ENCODE results near the gene GFPT2.

Gene GFPT2

DNA sequence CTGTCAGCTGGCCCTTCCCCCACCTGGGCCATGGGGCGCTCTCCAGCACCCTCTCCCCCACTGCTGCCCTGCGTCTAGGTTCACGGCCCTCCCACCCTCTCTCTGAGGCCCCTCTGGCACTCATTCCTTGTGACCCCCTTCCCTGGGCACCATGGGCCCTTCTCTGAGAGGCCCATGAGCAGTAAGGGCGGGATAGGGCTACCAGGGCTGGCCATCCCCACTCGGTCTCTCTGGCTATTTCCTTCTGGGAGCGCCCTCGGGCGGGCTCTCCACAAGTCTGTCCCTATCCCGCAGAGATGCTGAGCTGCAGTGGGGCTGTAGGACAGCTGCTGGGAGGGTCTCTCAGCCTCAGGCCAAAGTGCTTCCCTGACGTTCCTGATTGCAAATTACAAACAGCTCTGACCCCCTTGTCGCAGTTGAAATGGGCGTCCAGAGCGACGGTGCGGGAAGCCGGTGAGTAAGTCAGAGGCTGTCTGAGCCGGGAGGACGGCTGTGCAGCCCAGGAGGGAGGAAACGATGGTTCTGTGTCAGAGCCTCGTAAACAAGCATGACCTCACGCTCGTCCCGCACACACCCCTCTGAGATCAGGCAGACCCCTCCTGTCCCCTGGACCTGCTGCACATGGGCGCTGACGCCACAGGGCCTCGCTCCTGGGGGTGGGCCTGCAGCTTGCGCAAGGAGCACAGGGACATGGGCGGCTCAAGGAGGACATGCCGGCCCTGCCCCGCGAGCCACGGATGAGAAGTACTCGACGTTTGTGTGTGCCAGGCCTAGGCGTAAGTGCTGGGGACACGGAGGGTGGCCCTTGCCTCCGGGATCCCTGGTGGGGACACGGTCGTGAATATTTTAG lies 36.3 kb upstream of the GFPT2 start:
- WGBS (ENCODE audit: extremely low coverage, insufficient coverage, low lambda C conversion rate), result no CpG with 5 or more reads among the region's 39 CpGs
- Histone ChIP-seq H3K4ac (ENCODE audit: low read depth, low read length) (no peak overlapping the region), H3K4me3 (ENCODE audit: low read length) (no peak overlapping the region), H3K23ac (ENCODE audit: low read length) (no peak overlapping the region), H3K4me1 (ENCODE audit: control insufficient read depth, low read depth, low read length) (no peaks in the 10 kb centered on the region), H3K79me2 (ENCODE audit: control insufficient read depth, insufficient read depth, low read length) (no peaks in the 10 kb centered on the region), H2BK5ac (ENCODE audit: low read length) (no peak overlapping the region), H4K8ac (ENCODE audit: low read depth, low read length) (no peak overlapping the region), H3K4me2 (ENCODE audit: low read length) (no peak overlapping the region), H3K79me1 (ENCODE audit: low read length) (no peaks in the 10 kb centered on the region), H3K56ac (ENCODE audit: low read length) (peak overlapping the region; percentile 70), H3K27me3 (ENCODE audit: insufficient read depth, low read length, poor library complexity) (no peaks in the 10 kb centered on the region), H4K5ac (ENCODE audit: low read length) (no peak overlapping the region), H2AK5ac (ENCODE audit: low read length) (no peak overlapping the region), H2BK15ac (replicated peaks; ENCODE audit: low read depth) (no peak overlapping the region), H2BK120ac (ENCODE audit: low read depth, low read length) (no peak overlapping the region), H3K18ac (ENCODE audit: low read length) (no peak overlapping the region), H3K9ac (ENCODE audit: low read length) (no peak overlapping the region), H3K36me3 (ENCODE audit: control insufficient read depth, insufficient read depth, low read length) (no peaks in the 10 kb centered on the region), H3K27ac (ENCODE audit: low read depth, low read length) (no peak overlapping the region)
- DNase-seq, result no peak

DNA sequence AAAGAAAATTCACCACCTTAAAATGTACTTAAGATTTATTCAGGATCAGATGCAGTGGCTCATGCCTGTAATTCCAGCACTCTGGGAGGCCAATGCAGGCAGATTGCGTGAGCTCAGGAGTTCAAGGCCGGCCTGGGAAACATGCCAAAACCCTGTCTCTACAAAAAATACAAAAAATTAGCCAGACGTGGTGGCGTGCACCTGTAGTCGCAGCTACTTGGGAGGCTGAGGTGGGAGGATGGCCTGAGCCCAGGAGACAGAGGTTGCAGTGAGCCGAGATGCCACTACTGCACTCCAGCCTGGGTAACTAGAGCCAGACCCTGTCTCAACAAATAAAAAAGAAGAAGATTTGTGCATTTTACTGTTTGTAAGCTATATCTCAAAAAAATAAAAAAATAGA lies 34.7 kb upstream of the GFPT2 start:
- Histone ChIP-seq H3K27ac (ENCODE audit: low read depth, low read length) (no peak overlapping the region), H3K23ac (ENCODE audit: low read length) (no peak overlapping the region), H4K8ac (ENCODE audit: low read depth, low read length) (no peak overlapping the region), H3K36me3 (ENCODE audit: control insufficient read depth, insufficient read depth, low read length) (no peaks in the 10 kb centered on the region), H3K79me2 (ENCODE audit: control insufficient read depth, insufficient read depth, low read length) (no peaks in the 10 kb centered on the region), H2BK15ac (replicated peaks; ENCODE audit: low read depth) (no peak overlapping the region), H2BK120ac (ENCODE audit: low read depth, low read length) (no peak overlapping the region), H3K9ac (ENCODE audit: low read length) (no peak overlapping the region), H2AK5ac (ENCODE audit: low read length) (no peak overlapping the region), H3K4me1 (ENCODE audit: control insufficient read depth, low read depth, low read length) (no peaks in the 10 kb centered on the region), H3K79me1 (ENCODE audit: low read length) (no peaks in the 10 kb centered on the region), H3K27me3 (ENCODE audit: insufficient read depth, low read length, poor library complexity) (no peaks in the 10 kb centered on the region), H3K56ac (ENCODE audit: low read length) (no peak overlapping the region), H3K4me2 (ENCODE audit: low read length) (no peak overlapping the region), H3K4me3 (ENCODE audit: low read length) (no peak overlapping the region), H3K4ac (ENCODE audit: low read depth, low read length) (no peak overlapping the region), H4K5ac (ENCODE audit: low read length) (no peak overlapping the region), H3K18ac (ENCODE audit: low read length) (no peak overlapping the region), H2BK5ac (ENCODE audit: low read length) (no peak overlapping the region)
- no peak for DNase-seq
- no CpG with 5 or more reads among the region's 6 CpGs for WGBS (ENCODE audit: extremely low coverage, insufficient coverage, low lambda C conversion rate)

DNA sequence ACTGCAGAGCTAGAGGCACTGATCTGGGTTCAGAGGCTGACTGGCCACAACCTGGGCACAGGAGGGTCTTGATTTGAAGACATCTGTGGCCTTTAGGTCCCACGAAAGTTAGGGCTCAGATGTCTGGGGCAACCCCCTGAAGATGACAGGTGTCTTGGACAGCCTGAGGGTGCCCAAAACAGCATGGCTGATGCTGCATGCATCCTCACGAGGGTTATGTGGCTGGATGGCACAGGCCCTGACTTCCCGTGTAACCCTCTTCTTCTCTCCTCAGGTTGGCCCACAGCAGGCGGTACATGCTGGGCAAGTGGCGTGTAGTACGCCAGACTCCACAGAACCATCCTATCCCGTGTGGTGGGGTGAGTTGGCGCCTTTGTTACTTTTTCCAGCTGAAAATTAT lies 29.8 kb upstream of the GFPT2 start:
- Histone ChIP-seq H3K79me1 (ENCODE audit: low read length) (no peaks in the 10 kb centered on the region), H3K56ac (ENCODE audit: low read length) (no peak overlapping the region), H3K27me3 (ENCODE audit: insufficient read depth, low read length, poor library complexity) (no peaks in the 10 kb centered on the region), H3K23ac (ENCODE audit: low read length) (no peak overlapping the region), H4K5ac (ENCODE audit: low read length) (no peak overlapping the region), H3K9ac (ENCODE audit: low read length) (no peak overlapping the region), H3K79me2 (ENCODE audit: control insufficient read depth, insufficient read depth, low read length) (no peaks in the 10 kb centered on the region), H2AK5ac (ENCODE audit: low read length) (no peak overlapping the region), H4K8ac (ENCODE audit: low read depth, low read length) (no peak overlapping the region), H3K18ac (ENCODE audit: low read length) (no peak overlapping the region), H2BK120ac (ENCODE audit: low read depth, low read length) (no peak overlapping the region), H3K36me3 (ENCODE audit: control insufficient read depth, insufficient read depth, low read length) (no peaks in the 10 kb centered on the region), H3K4me2 (ENCODE audit: low read length) (no peak overlapping the region), H3K27ac (ENCODE audit: low read depth, low read length) (no peak overlapping the region), H3K4me3 (ENCODE audit: low read length) (no peak overlapping the region), H2BK5ac (ENCODE audit: low read length) (no peak overlapping the region), H3K4me1 (ENCODE audit: control insufficient read depth, low read depth, low read length) (no peaks in the 10 kb centered on the region), H3K4ac (ENCODE audit: low read depth, low read length) (no peak overlapping the region), H2BK15ac (replicated peaks; ENCODE audit: low read depth) (no peak overlapping the region)
- DNase-seq, result no peak
- no CpG with 5 or more reads among the region's 8 CpGs for WGBS (ENCODE audit: extremely low coverage, insufficient coverage, low lambda C conversion rate)

DNA sequence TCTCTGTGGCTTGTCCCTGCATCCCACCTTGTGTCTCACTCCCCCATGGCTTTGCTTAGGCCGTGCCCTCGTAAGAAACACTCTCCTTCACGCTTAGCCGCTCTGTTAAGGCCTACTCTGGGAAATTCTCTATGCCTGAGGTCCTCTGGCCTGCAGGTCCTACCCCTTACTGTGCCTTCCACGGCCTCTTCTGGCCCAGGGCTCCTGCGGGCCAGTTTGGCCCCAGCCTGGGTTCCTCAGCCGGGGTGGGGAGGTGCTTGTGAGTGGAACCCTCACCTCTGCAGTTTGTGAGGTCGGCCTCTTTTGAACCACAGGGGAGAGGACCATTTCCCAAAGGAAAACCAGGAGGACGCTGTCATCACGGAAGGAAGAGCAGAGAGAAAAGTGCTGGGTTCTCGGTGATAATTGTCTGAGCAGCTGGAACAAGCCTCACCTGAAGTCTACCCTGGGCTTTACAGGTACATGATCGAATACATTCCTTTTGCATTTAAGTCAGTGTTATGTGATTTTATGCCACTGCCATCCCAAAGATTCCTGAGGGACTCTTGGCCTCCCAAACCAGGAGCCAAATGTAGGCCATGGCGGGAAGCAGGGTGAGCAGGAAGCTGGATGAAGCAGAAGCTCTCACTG lies 28.8 kb upstream of the GFPT2 start:
- no peak overlapping the region for H3K4me3 ChIP-seq (ENCODE audit: low read length)
- H3K9ac ChIP-seq (ENCODE audit: low read length), result no peak overlapping the region
- H3K23ac ChIP-seq (ENCODE audit: low read length), result no peak overlapping the region
- H4K5ac ChIP-seq (ENCODE audit: low read length), result no peak overlapping the region
- DNase-seq, result no peak
- H2BK120ac ChIP-seq (ENCODE audit: low read depth, low read length), result no peak overlapping the region
- no peak overlapping the region for H3K56ac ChIP-seq (ENCODE audit: low read length)
- H3K4ac ChIP-seq (ENCODE audit: low read depth, low read length), result no peak overlapping the region
- no peaks in the 10 kb centered on the region for H3K27me3 ChIP-seq (ENCODE audit: insufficient read depth, low read length, poor library complexity)
- no peak overlapping the region for H2BK5ac ChIP-seq (ENCODE audit: low read length)
- no peak overlapping the region for H2BK15ac ChIP-seq (replicated peaks; ENCODE audit: low read depth)
- no CpG with 5 or more reads among the region's 13 CpGs for WGBS (ENCODE audit: extremely low coverage, insufficient coverage, low lambda C conversion rate)
- H3K79me2 ChIP-seq (ENCODE audit: control insufficient read depth, insufficient read depth, low read length), result no peaks in the 10 kb centered on the region
- H3K4me2 ChIP-seq (ENCODE audit: low read length), result no peak overlapping the region
- H3K27ac ChIP-seq (ENCODE audit: low read depth, low read length), result no peak overlapping the region
- no peaks in the 10 kb centered on the region for H3K36me3 ChIP-seq (ENCODE audit: control insufficient read depth, insufficient read depth, low read length)
- H3K18ac ChIP-seq (ENCODE audit: low read length), result no peak overlapping the region
- H3K4me1 ChIP-seq (ENCODE audit: control insufficient read depth, low read depth, low read length), result peaks cover 2% of the 10 kb centered on the region
- no peak overlapping the region for H2AK5ac ChIP-seq (ENCODE audit: low read length)
- H3K79me1 ChIP-seq (ENCODE audit: low read length), result no peaks in the 10 kb centered on the region
- H4K8ac ChIP-seq (ENCODE audit: low read depth, low read length), result no peak overlapping the region

DNA sequence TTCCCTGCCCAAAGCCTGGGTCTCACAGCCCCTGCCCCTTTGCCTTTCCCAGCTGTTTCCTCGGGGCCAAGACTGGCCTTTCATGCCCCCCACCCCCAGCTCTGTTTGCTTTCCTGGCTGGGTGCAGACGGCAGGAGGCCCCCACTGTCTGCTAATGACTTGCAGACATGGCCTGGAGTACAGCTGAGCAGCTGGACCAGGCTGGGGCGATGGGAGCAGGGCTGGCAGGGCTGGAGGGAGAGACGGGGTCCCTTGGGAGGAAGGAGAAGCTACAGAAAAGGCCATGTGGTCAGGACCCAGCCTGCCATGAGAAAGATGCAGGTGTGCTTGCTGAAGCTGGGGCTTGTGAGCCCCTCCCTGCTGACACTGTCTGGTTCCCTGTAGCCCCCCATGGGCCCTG lies 28.3 kb upstream of the GFPT2 start:
- Histone ChIP-seq H3K79me2 (ENCODE audit: control insufficient read depth, insufficient read depth, low read length) (no peaks in the 10 kb centered on the region), H3K4me2 (ENCODE audit: low read length) (no peak overlapping the region), H3K56ac (ENCODE audit: low read length) (peak overlapping the region; percentile 5), H3K4me1 (ENCODE audit: control insufficient read depth, low read depth, low read length) (peaks cover 2% of the 10 kb centered on the region), H3K27ac (ENCODE audit: low read depth, low read length) (no peak overlapping the region), H2BK120ac (ENCODE audit: low read depth, low read length) (no peak overlapping the region), H2AK5ac (ENCODE audit: low read length) (no peak overlapping the region), H4K5ac (ENCODE audit: low read length) (no peak overlapping the region), H2BK5ac (ENCODE audit: low read length) (no peak overlapping the region), H2BK15ac (replicated peaks; ENCODE audit: low read depth) (no peak overlapping the region), H3K36me3 (ENCODE audit: control insufficient read depth, insufficient read depth, low read length) (no peaks in the 10 kb centered on the region), H3K18ac (ENCODE audit: low read length) (no peak overlapping the region), H3K9ac (ENCODE audit: low read length) (no peak overlapping the region), H3K4ac (ENCODE audit: low read depth, low read length) (no peak overlapping the region), H3K27me3 (ENCODE audit: insufficient read depth, low read length, poor library complexity) (no peaks in the 10 kb centered on the region), H3K23ac (ENCODE audit: low read length) (no peak overlapping the region), H3K4me3 (ENCODE audit: low read length) (no peak overlapping the region), H4K8ac (ENCODE audit: low read depth, low read length) (no peak overlapping the region), H3K79me1 (ENCODE audit: low read length) (no peaks in the 10 kb centered on the region)
- WGBS (ENCODE audit: extremely low coverage, insufficient coverage, low lambda C conversion rate), result no CpG with 5 or more reads among the region's 4 CpGs
- DNase-seq, result no peak
